GM19438 (cell line): ENCODE measurements around the gene GRM4.

Experiments used
- ATAC-seq: cut with Tn5 transposase; IDR thresholded peaks from one replicate; pipeline ENCODE4 v1.9.1; 2021; ENCODE audit warnings: low read depth; ENCODE audit not compliant: unreplicated experiment

GRM4 gene

DNA sequence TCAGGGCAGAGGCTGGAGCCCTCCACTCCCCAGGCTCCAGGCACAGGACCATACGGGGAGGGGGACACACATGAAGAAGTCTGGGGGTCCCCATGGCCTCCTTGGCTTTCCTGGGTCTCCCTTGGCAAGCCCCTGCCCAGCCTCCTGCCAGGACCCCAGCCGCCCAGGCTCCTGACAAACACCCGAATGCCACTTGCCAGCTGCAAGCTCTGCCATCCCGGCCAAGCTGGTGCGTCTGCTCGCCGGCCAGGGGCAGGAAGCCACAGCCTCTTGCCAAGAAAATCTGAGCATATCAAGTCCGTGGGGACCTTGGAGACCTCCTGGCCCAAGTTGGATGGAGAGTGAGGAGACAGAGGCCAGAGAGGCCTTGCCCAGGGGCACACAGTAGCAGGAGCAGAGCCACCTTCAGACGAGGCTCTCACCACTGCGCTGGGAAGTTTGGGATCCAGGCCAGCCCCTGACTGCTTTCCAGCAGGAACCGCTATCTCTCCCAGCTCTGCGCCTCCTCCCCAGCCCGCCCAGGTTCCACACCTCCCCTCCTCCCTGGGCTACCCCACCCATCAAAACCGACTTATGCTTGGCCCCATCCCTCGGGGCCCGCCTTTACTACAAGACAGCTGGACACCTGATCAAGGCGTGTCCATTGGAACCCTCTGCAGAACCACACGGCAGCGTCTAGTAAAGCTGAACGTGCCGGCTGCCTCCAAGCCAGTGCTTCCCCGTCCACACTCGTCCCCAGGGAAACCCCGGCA lies 80.2 kb downstream of the GRM4 start:
- no peak for ATAC-seq

- no peak for ATAC-seq
These were observed 81.2 kb downstream of the GRM4 start for GRCh38 chr6:34064675-34065074.

DNA sequence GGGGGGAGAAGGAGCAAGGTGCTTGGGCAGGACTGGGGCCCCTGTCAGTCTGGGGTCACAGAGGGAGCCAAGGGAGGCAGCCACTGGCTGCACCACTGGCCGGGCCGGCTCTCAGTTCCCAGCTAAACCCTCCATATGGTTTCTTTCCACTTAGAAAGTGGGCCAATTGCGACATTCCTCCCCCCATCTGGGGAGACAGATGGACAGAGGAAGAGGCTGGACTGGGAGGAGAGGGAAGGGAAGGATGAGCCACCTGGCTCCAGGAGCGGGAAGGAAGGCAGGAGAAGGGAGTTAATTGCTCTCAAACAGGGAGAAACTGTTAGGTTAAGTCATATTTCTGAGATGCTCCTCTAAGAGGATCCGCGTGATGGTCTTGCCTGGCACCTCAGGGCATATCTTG lies 82.2 kb downstream of the GRM4 start:
- no peak for ATAC-seq

- no peak for ATAC-seq
These were observed 83.1 kb downstream of the GRM4 start for GRCh38 chr6:34062815-34063214.

DNA sequence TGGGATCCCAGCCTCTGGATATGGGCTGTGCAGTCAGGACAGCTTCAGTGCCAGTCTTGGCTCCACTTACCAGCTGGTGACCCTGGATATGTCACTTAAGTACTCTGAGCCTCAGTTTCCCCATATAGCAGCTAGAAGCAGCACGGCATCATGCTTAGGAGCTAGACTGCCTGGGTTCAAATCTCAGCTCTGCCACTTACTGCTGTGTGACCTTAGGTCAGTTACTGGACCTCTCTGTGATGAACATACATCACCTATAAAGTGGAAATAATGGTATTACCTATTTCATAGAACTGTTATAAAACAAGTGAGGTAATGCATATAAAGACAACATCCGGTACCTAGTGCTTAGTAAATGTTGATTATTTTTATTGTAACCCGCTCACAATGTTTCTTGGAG lies 83.7 kb downstream of the GRM4 start:
- ATAC-seq, result no peak

- ATAC-seq, result no peak
These were observed 84.5 kb downstream of the GRM4 start for GRCh38 chr6:34061348-34061747.

GRCh38 chr6:34059914-34060313 lies 86.0 kb downstream of the GRM4 start:
- ATAC-seq, result no peak

DNA sequence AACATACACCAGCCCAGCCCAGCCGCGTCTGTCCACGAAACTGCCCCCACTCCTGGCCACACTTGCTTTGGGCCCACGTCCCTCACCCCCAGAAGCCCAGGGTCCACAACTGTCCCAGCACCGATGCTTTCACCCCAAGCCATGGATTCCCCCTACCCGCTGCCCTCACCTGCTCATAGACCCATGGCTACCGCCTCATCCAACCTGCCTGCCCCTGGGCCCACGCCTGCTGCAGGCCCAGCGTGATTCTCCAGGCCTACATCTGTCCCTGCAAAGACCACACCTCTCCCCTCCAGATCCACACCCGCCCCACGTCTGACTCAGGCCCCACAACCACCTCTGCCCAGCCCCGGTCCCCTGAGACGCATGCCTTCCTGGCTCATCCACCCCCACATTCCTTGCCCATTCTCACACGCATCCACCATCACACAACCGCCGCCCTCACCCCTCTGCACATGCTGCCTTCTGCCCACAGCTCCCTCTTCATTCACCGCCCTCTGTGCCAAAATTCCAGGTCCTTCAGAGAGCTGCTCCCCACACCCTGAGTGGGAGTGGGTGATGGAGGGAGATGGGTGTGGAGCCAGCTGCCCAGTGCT lies 86.7 kb downstream of the GRM4 start:
- ATAC-seq, result no peak

DNA sequence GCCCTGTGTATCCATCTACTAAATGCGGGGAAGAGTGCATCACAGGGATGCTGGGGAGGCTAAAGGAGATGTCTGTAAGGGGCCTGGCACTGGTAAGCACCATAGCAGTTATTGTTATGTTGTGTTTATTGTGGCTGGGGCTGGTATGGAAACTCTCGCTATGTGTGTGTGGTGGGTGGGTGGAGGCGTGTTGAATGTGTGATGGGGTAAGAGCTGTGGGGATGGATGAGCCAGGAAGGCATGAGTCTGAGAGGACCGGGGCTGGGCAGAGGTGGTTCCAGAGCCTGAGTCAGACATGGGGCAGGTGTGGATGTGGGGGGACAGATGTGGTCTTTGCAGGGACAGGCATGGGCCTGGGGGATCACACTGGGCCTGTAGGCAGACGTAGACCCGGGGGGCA lies 88.1 kb downstream of the GRM4 start:
- ATAC-seq, result no peak

DNA sequence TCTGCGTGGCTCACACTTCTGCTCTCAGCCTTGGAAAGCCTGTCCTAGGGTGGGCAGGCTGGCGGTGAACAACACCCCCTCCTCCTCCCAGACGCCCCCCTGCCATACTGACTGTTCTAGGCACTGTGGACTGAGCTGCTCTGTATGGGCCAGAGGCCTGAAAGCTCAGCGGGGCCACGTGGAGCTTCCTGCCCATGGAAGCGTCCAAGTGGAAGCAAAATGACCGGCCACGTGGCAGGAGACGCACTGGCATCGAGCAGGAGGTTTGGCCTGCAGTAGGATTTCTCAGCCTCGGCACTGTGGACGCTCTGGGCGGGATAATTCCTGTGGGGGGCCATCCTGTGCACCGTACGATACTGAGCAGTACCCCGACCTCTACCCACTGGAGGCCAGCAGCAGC lies 88.7 kb downstream of the GRM4 start:
- ATAC-seq, result no peak

DNA sequence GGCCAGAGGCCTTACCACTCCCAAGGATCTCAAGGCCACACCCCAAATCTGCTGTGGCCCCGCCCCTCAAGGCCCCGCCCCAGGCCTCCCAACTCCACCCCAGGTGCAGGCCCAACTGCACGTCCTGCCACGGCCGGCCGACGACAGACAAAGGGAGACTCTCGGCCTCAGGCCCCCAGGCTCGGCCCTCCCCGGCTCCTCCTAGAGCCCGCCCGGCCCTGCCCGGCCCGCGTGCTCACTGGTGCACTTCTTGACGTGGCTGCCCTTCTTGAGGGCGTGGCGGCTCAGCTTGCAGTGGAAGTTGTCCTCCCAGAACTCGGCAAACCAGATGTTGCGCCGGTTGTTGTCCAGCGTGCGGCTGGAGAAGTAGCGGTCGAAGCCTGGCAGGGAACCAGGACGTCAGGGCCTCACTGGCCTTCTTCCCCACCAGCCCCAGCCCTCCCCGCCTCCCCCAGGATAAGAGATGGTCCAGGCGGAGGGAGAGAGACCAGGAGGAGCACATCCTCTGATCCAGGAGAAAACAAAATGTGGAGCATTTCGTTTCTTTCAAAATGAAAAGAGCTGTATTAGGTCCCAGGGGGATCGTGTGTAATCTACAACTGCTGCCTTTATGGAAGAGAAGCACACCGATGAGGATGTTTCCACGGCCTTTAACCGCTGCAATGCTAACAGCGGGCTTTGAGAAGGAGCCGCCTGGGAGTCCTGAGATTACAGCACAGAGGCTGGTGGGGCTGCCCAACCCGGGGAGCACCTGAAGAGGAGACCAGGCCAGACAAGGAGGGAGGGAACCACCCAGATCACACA lies 89.4 kb downstream of the GRM4 start:
- no peak for ATAC-seq

GRCh38 chr6:34055223-34055933 lies 90.5 kb downstream of the GRM4 start:
- no peak for ATAC-seq

DNA sequence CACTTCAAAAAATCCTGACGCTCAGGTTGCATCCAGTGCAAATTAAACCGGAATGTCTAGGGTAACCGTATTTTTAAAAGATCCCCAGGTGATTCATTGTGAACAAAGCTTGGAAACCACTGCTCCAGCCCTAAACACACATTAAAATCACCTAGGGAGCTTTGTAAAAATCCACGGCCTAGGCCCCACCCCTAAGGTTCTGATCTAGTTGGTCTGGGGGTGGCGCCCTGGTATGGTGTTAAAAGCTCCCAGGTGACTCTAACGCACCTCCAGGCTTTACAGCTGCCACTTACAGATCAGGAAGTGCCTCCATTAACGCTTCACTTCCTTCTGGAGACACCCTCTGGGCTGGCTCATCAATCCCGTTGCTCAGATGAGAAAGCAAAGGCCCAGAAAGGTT lies 92.2 kb downstream of the GRM4 start:
- no peak for ATAC-seq

GRCh38 chr6:34052918-34053608 lies 92.8 kb downstream of the GRM4 start:
- ATAC-seq, result no peak

DNA sequence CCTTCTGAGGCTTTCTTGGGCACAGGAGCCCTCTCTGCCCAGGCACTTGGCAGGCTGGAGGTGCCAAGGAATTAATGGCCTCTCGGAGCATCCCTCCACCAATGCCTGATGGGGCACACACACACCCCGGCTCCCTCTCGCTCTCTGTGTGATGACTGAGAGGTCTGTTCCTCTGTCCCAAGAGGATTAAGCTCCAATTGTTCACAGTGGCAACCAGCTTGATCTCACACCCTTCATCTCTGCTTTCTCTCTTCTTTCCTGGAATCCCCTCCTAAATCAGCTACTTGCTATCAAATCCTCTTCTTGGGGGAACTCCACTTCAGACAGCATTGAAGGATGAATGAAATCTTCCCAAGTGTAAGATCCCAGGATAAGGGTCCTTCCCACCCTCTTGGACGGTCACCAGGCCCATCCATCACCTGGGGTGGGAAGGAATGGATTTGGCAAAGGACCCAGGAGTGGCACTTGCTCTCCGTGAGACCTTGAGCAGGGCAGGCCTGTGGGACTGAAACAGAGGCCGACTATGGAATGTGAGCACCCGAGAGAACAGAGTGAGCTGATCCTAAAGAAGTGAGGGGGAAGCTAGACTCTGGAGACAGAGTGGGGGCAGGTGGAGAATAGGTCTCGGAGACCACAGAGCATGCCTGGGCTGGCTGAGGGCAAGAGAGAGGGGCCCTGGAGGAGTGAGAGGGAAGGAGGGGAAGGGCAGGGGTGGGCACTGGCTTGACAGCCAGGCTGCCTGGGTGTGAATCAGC lies 93.6 kb downstream of the GRM4 start:
- ATAC-seq, result no peak

DNA sequence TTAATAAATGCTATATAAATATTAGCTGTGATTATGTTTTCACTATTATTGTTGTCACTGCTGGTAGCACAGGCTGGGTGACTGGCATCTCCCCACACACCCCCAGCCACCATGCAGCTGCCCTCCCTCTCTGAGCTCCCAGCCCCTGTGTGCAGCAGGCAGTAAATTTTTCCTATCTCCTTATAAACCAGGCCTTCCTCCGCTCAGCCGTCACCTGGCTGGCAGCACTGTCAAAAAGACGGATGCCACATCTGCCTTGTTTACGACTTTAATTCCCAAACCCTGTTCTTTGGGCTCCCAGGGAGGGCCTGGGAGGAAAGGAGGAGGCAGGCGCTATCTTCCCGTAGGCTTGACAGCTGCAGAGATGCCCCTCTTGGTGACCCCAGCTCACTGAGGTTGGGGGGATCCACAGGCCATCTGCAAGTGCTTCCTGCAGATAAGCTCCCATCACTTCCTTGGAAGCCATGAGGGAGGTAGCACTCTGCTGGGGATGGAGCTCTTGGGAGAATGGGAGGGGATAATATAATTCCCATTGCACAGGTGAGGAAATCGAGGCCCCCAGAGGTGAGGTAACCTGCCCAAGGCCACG lies 94.5 kb downstream of the GRM4 start:
- no peak for ATAC-seq

DNA sequence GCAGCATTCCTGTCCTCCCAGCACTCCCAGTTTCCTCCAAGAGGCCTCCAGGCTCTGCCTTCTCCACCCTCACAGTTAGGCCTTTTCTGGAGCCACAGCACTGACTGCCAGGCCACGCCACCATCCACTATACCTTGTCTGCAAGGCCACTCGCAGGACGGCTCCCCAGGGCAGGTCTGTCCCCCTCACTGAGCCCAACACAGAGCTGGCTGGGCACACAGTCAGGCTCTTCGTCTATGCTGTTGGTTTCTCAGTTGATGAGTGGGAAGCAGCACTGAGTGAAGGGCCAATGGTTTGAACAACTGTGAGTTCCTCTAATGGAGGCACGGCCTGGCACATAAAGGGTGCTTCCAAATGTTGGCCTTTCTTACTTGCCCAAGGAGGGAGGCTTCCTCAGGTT lies 95.2 kb downstream of the GRM4 start:
- ATAC-seq, result no peak

GRCh38 chr6:34049395-34050342 lies 96.2 kb downstream of the GRM4 start:
- no peak for ATAC-seq
